Keratinocyte (primary cell): ENCODE data around the gene TLR9.

Source experiments
- CTCF ChIP-seq, 3 experiments: IDR thresholded peaks in 1 of 3; conservative IDR thresholded peaks in 1 of 3; optimal IDR thresholded peaks in 1 of 3; 2 replicates in 2 of 3; 3 replicates in 1 of 3; pipeline versions ENCODE3 to v1.5.1; 2011; ENCODE audit warnings: low read length in 3 of 3, mild to moderate bottlenecking in 3 of 3, moderate library complexity in 2 of 3, control low read depth in 1 of 3, inconsistent platforms in 1 of 3; ENCODE audit not compliant: insufficient read depth in 2 of 3; ENCODE audit errors: extremely low read depth in 1 of 3
- EZH2 ChIP-seq: IDR thresholded peaks from one replicate; pipeline ENCODE4 v1.6.1; 2012; ENCODE audit warnings: inconsistent platforms, mild to moderate bottlenecking, low read length, moderate library complexity

GRCh38 chr3:52265387-52265786, 39.9 kb upstream of the TLR9 start:
- TF ChIP-seq CTCF (optimal IDR thresholded peaks at IDR 0.05 in 1 of 3, IDR thresholded peaks at IDR 0.05 in 1 of 3, conservative IDR thresholded peaks at IDR 0.05 in 1 of 3; ENCODE audit: extremely low read depth in 1 of 3, insufficient read depth in 2 of 3, low read length in 3 of 3) (no peak), EZH2 (no peak)
